ENCODE results near the gene ST6GALNAC2. TPM values are rescaled to one million over a fixed set of nuclear protein-coding genes. Genes with fewer than 3 reads are reported as not detected.
A peak's percentile ranks its signal among the peaks of the same experiment; 100 is the strongest.
"Not testable (repeated sequence)": the region's sequence is repeated elsewhere in the genome, so short reads cannot be mapped to it uniquely, and the experiment has no call there.

Gene ST6GALNAC2
- total RNA-seq, 2 donors from 2014 or later: 3.9 to 4.5 TPM

DNA sequence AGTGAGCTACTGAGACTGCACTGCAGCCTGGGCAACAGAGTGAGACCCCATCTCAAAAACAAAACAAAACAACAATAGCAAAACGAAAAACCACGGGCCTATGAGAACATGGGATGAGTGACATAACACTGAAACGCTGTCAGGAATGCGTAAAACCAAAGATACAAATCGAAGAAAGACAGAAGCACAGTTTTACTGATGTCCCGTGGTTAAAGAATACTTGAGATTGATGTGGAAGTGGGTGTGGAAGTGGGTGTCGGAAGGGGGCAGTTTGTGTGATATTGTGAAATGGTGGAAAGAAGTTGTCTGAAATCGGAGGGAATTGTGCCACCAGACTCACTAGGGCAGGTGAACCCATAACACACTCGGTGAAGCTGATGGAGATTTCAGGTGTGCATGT, 9.5 kb downstream of the ST6GALNAC2 start:
- ATAC-seq (no peak), DNase-seq (no peak)
- intact Hi-C loops (cut with DNase I, micrococcal nuclease): no loop called here

GRCh38 chr17:76575570-76575969, 10.1 kb downstream of the ST6GALNAC2 start:
- intact Hi-C loops (cut with DNase I, micrococcal nuclease): no loop called here
- ATAC-seq (no peak), DNase-seq (no peak)

- intact Hi-C loops (cut with DNase I, micrococcal nuclease): no loop called here
- ATAC-seq (no peak), DNase-seq (no peak)
These were observed 11.5 kb downstream of the ST6GALNAC2 start for GRCh38 chr17:76574166-76574565.

GRCh38 chr17:76573096-76573495, 12.6 kb downstream of the ST6GALNAC2 start:
- DNase-seq: no peak
- intact Hi-C loops (cut with DNase I, micrococcal nuclease): no loop called here
- no peak for ATAC-seq

GRCh38 chr17:76572201-76572910, 13.3 kb downstream of the ST6GALNAC2 start:
- intact Hi-C loops (cut with DNase I, micrococcal nuclease): no loop called here
- ATAC-seq (no peak), DNase-seq (no peak)

- no peak for ATAC-seq
- DNase-seq: no peak
- intact Hi-C loops (cut with DNase I, micrococcal nuclease): no loop called here
These were observed 14.7 kb downstream of the ST6GALNAC2 start for GRCh38 chr17:76570877-76571471.

DNA sequence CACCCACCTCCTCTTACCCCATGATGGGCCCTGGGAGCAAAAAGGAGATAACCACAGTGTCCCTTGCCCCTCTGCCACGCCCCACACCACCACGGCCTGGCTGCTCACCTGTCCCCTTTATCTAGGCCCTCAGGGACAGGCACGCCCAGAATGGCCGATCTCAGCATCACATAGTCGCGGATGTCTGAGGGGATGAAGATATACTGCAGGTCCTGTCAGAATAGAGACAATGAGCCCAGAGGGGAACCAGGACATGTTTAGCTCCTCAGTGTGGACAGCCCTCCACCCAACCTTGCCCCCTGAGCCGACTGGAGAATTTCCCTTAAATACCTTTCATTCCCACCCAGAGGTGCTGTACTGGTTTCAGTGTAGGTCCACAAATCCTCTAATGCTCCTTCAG, 15.2 kb downstream of the ST6GALNAC2 start:
- DNase-seq (no peak), ATAC-seq (no peak)
- intact Hi-C loops (cut with DNase I, micrococcal nuclease): no loop called here

DNA sequence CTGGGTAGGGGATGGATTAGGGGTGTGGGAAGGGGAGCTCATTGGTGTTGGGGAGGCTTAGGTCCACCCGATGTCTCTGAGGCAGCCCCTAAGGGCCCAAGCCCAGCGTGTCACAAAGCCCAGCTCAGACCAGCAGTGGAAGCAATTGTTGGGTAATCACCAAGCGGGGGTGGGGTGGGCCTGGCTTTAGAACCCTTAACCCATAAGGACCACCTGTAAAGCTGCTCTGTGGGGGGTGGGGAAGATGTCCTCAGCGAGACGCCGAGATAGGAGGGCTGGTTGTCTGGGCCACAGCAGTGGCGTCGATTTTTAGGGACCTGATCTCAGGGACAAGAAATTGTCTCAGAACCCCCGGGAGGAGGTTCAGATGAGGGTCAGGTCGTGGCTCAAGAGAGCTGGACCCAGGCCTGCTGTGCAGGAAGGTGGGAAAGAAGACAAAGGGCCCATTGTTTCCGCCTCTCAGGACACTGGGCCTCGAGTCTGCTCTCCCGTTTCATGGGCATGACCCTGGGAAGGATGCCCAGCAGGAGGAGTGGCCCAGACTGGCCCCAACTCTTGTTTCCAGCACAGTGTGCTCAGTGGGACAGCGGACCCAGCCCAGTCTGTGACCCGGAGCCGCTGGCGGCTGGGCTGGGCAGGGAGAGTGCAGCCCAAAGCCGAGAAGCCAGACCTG, 15.9 kb downstream of the ST6GALNAC2 start:
- no peak for DNase-seq
- intact Hi-C loops (cut with DNase I, micrococcal nuclease): no loop called here

GRCh38 chr17:76568811-76569221, 16.8 kb downstream of the ST6GALNAC2 start:
- DNase-seq (no peak), ATAC-seq (no peak)
- intact Hi-C loops (cut with DNase I, micrococcal nuclease): no loop called here

More for the DNA sequence above, 15.9 kb downstream of the ST6GALNAC2 start:
- ATAC-seq: peak; percentile 7

GRCh38 chr17:76567634-76568432, 17.8 kb downstream of the ST6GALNAC2 start:
- ATAC-seq (peak; percentile 5), DNase-seq (no peak)
- intact Hi-C loops (cut with DNase I, micrococcal nuclease): no loop called here

- no peak for ATAC-seq
- intact Hi-C loops (cut with DNase I, micrococcal nuclease): no loop called here
These were observed 18.6 kb downstream of the ST6GALNAC2 start for GRCh38 chr17:76566988-76567431.

DNA sequence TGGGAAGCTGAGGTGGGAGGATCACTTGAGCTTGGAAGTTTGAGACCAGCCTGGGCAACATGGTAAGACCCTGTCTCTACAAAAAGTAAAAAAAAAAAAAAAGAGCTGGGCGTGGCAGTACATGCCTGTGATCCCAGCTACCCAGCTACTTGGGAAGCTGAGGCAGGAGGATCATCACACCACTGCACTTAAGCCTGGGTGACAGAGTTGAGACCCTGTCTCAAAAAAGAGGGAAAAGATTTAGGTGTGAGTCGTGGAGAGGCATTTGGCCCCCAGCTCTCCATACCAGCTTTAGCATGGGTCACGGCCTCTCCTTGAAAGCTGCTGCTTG, 19.1 kb downstream of the ST6GALNAC2 start:
- intact Hi-C loops (cut with DNase I, micrococcal nuclease): no loop called here
- DNase-seq: no peak
- ATAC-seq: no peak

More at GRCh38 chr17:76566988-76567431, 18.6 kb downstream of the ST6GALNAC2 start:
- no peak for DNase-seq

- intact Hi-C loops (cut with DNase I, micrococcal nuclease): no loop called here
- no peak for DNase-seq
- no peak for ATAC-seq
These were observed 19.7 kb downstream of the ST6GALNAC2 start for GRCh38 chr17:76565728-76566612.

GRCh38 chr17:76564991-76565727, 20.5 kb downstream of the ST6GALNAC2 start:
- peak; percentile 35 for ATAC-seq
- DNase-seq; intact Hi-C loops (cut with DNase I, micrococcal nuclease): not testable (repeated sequence)

GRCh38 chr17:76563359-76563758, 22.3 kb downstream of the ST6GALNAC2 start:
- intact Hi-C loops (cut with DNase I, micrococcal nuclease); DNase-seq; ATAC-seq: not testable (repeated sequence)

GRCh38 chr17:76562734-76563148, 22.9 kb downstream of the ST6GALNAC2 start:
- no peak for ATAC-seq
- intact Hi-C loops (cut with DNase I, micrococcal nuclease): no loop called here
- no peak for DNase-seq

DNA sequence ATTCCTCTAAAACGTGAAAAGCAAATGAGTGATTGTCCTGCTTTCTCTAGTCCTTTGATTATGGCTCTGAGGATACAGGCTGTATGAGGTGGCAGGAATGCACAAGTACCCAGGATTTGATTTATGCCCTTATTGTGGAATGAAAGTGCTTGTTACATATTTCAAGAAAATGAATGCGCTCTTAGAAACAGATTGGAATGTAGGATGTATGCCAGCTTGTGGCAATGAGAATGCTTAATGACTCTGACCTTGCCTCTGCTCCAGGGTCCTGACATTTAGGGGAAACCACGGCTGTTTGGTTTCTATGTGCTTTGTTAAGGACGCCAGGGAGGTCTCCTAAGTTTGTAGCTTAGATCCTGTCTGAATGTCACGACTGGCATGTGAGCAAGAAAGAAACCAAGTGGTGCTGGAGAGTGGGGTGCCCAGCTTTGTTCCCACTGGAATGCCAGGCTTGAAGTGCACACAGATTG, 23.8 kb downstream of the ST6GALNAC2 start:
- intact Hi-C loops (cut with DNase I, micrococcal nuclease): no loop called here
- ATAC-seq (no peak), DNase-seq (no peak)

DNA sequence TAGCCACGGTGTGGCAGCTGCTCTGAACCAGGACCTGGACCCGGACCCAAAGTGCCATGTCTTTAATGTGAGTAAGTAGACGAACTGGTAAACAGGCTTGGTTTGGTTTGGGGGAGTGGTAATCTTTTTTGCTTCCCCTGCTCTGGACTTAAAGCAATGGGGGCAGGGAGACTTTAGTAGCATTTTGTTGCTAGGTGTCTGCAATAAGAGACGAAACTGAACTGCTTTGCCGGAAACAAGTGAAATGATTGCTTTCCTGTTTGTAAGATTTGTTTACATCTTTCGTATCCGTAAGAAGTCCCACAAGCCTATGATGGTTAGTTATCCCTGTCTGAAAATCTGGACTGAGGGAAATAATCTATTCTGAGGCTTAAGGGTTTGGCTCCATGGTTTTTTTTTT, 24.3 kb downstream of the ST6GALNAC2 start:
- ATAC-seq: no peak
- intact Hi-C loops (cut with DNase I, micrococcal nuclease): no loop called here
- DNase-seq: no peak
